ENCODE data around the gene PFKFB1.

The PFKFB1 gene

GRCh38 chrX:54994099-54994498 is at the start of gene PFKFB1:
Gene PFKFB1, minus strand, starts transcription at chrX:54994188. Its CDS starts 181 bp downstream, at chrX:54994007.
- in situ Hi-C loops (cut with MboI; ENCODE audit: low sequenced_read_pairs), result no loop called here

DNA sequence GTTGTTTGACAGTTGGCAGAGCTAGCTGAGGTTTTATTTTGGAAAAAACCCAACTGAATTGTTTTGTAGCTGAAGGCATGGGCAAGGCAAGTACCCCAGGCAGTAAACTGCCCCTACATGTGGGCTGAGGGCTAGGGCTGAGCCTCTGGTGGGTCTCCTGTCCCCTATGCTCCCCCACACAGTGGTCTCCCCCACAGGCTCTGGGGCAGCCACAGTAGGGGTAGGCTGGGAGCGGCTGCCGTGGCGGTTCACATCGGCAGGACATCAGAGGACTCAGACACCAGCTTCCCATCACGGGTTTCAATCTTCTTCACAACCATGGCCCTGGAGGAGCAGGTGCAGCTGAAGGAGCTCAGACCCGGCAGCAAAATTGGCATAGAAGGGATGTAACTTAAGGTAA is 47.5 kb upstream of the PFKFB1 start:
- in situ Hi-C loops (cut with MboI; ENCODE audit: low sequenced_read_pairs), result no loop called here

GRCh38 chrX:55039471-55039870 is 45.5 kb upstream of the PFKFB1 start:
- in situ Hi-C loops (cut with MboI; ENCODE audit: low sequenced_read_pairs), result no loop called here

- in situ Hi-C loops (cut with MboI; ENCODE audit: low sequenced_read_pairs), result no loop called here
Measured at GRCh38 chrX:55033429-55033828, 39.4 kb upstream of the PFKFB1 start.

- in situ Hi-C loops (cut with MboI; ENCODE audit: low sequenced_read_pairs), result no loop called here
Measured at GRCh38 chrX:55030271-55031205, 36.5 kb upstream of the PFKFB1 start, which contains the start of gene ALAS2. Gene ALAS2, minus strand, starts transcription at chrX:55030977. Its CDS starts 4,977 bp downstream, at chrX:55026000.

- in situ Hi-C loops (cut with MboI; ENCODE audit: low sequenced_read_pairs), result no loop called here
Measured at GRCh38 chrX:55029291-55029690, 35.3 kb upstream of the PFKFB1 start.

- in situ Hi-C loops (cut with MboI; ENCODE audit: low sequenced_read_pairs), result no loop called here
Measured at GRCh38 chrX:55028611-55029010, 34.6 kb upstream of the PFKFB1 start.

GRCh38 chrX:55028040-55028439 is 34.1 kb upstream of the PFKFB1 start:
- in situ Hi-C loops (cut with MboI; ENCODE audit: low sequenced_read_pairs), result no loop called here

- in situ Hi-C loops (cut with MboI; ENCODE audit: low sequenced_read_pairs), result no loop called here
Measured at GRCh38 chrX:55026840-55027239, 32.9 kb upstream of the PFKFB1 start.

DNA sequence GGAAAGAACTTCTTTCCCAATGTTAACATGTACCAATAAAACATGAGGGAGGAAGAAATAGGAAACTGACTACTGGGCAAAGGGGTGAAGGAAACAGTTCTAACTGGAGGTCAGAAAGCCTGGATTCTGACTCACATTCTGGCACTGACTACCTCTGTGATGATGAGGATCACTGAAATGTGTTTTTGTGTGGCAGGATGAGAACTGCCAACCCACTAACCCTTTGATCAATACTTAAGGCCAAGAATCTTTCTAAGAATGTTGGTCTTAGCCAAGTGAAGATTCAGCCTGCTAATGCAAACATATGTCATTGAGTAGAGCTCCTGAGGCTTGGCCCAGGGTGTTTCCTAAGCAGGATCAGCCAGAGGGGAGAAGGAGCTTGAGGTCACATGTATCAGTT is 32.2 kb upstream of the PFKFB1 start:
- in situ Hi-C loops (cut with MboI; ENCODE audit: low sequenced_read_pairs), result no loop called here

GRCh38 chrX:55014897-55015299 is 20.9 kb upstream of the PFKFB1 start:
- in situ Hi-C loops (cut with MboI; ENCODE audit: low sequenced_read_pairs), result no loop called here

- in situ Hi-C loops (cut with MboI; ENCODE audit: low sequenced_read_pairs), result no loop called here
Measured at GRCh38 chrX:55011294-55011693, 17.3 kb upstream of the PFKFB1 start.

GRCh38 chrX:55008571-55009358 is 14.8 kb upstream of the PFKFB1 start:
- in situ Hi-C loops (cut with MboI; ENCODE audit: low sequenced_read_pairs), result no loop called here

- in situ Hi-C loops (cut with MboI; ENCODE audit: low sequenced_read_pairs), result no loop called here
Measured at GRCh38 chrX:55007656-55008055, 13.7 kb upstream of the PFKFB1 start.

- in situ Hi-C loops (cut with MboI; ENCODE audit: low sequenced_read_pairs), result no loop called here
Measured at GRCh38 chrX:55006827-55007621, 13.0 kb upstream of the PFKFB1 start.

GRCh38 chrX:55005256-55005655 is 11.3 kb upstream of the PFKFB1 start:
- in situ Hi-C loops (cut with MboI; ENCODE audit: low sequenced_read_pairs), result no loop called here

GRCh38 chrX:55004231-55004630 is 10.2 kb upstream of the PFKFB1 start:
- in situ Hi-C loops (cut with MboI; ENCODE audit: low sequenced_read_pairs), result no loop called here

- in situ Hi-C loops (cut with MboI; ENCODE audit: low sequenced_read_pairs), result no loop called here
Measured at GRCh38 chrX:54999717-55000598, 6.0 kb upstream of the PFKFB1 start, which contains the start of gene APEX2. Gene APEX2, plus strand, starts transcription at chrX:55000363. Its CDS starts 60 bp downstream, at chrX:55000423.

DNA sequence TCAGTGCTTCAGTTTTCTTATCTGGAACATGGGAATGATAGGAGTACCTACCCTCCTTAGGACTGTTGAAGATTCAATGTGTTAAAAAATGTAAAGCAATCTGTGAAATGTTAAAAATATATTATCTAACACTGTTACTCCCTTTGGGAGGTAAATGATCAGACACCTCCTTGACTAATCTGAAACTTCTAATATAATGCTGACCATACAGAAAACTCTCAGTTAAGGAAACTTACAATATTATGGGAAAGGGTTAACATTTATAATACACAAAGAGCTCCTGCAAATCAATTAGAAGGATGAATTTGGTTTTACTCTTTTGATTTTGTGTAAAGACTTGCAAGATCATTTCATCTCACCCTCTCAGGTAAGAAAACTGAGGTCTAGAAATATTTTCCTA is 1.6 kb upstream of the PFKFB1 start:
- in situ Hi-C loops (cut with MboI; ENCODE audit: low sequenced_read_pairs), result no loop called here

Data from HL-60/S4 treated with retinoic acid at 250 ng/mL for 4 days and 3 days (cell line).